Activated B cell treated with CpG ODN at 0.5 μM for 24 hours (primary cell): ENCODE measurements around the gene DAO. TPM values are rescaled to one million over a fixed set of nuclear protein-coding genes. Genes with fewer than 3 reads are reported as not detected.
A peak's percentile ranks its signal among the peaks of the same experiment; 100 is the strongest.

Experiments
- ATAC-seq: fragments of 200-7000 bp; cut with Tn5 transposase; one replicate; pipeline ENCODE4 v1.10.0; 2021; ENCODE audit warnings: low read depth, mild to moderate bottlenecking, moderate library complexity
- CTCF ChIA-PET: fragments of 350-600 bp; sonication (Branson Sonifier 250); formaldehyde crosslinking; loops from one replicate; lab custom pipeline; 2021; ENCODE audit warnings: antibody characterized with exemption; lab: Charles Lee
- POLR2A ChIA-PET: fragments of 350-600 bp; sonication (Branson Sonifier 250); formaldehyde crosslinking; loops from one replicate; lab custom pipeline; 2021; ENCODE audit warnings: antibody characterized with exemption; lab: Charles Lee
- DNase-seq: peaks from one replicate; pipeline ENCODE4 v3.0.0; 2022
- H3K27ac Mint-ChIP-seq: one replicate; pipeline ENCODE4 v1.8.0; 2020; ENCODE audit warnings: mixed read lengths
- H3K27me3 Mint-ChIP-seq: one replicate; pipeline ENCODE4 v1.8.0; 2021; ENCODE audit warnings: mixed read lengths
- H3K36me3 Mint-ChIP-seq: one replicate; pipeline ENCODE4 v1.8.0; 2021; ENCODE audit warnings: low read depth, mixed read lengths
- H3K4me1 Mint-ChIP-seq: one replicate; pipeline ENCODE4 v1.8.0; 2021; ENCODE audit warnings: mixed read lengths
- H3K4me3 Mint-ChIP-seq: one replicate; pipeline ENCODE4 v1.8.0; 2020; ENCODE audit warnings: mild to moderate bottlenecking, mixed read lengths
- H3K9me3 Mint-ChIP-seq: one replicate; pipeline ENCODE4 v1.8.0; 2020; ENCODE audit warnings: mixed read lengths
- CTCF ChIP-seq: fragments of 200-600 bp; IDR thresholded peaks from one replicate; pipeline ENCODE4 v1.8.0; 2022; ENCODE audit warnings: antibody characterized with exemption, mild to moderate bottlenecking
- intact Hi-C: fragments of 100-400 bp; cut with micrococcal nuclease; formaldehyde crosslinking; loops from one replicate; pipeline ENCODE4 v1.15.1; 2024
- total RNA-seq: library from RNA; stranded (reverse); gene quantifications from 2 replicates; pipeline ENCODE4 v1.2.3, GENCODE V29; 2022

Gene DAO
- total RNA-seq, 1 donor from 2014 or later = not detected

GRCh38 chr12:108875280-108875679 lies 4.6 kb upstream of the DAO start:
- POLR2A ChIA-PET = no interaction called here
- Mint-ChIP-seq H3K4me1 (no peaks in the 10 kb centered on the region), H3K9me3 (no peaks in the 10 kb centered on the region), H3K27ac (no peak overlapping the region), H3K27me3 (no peaks in the 10 kb centered on the region), H3K36me3 (no peaks in the 10 kb centered on the region), H3K4me3 (no peak overlapping the region)
- CTCF ChIA-PET = interaction anchor here (0.8 to 1.0 kb wide), 2 partner anchors 55 to 205 kb away, joined by 3 read pairs; no protein-coding TSS in a partner anchor
- no peak for TF ChIP-seq CTCF
- ATAC-seq (no peak), DNase-seq (no peak)
- intact Hi-C loops = no loop called here

GRCh38 chr12:108875682-108876361 lies 4.1 kb upstream of the DAO start:
- no peak for DNase-seq
- CTCF ChIA-PET = interaction anchor here (0.8 to 1.0 kb wide), 2 partner anchors 54 to 206 kb away, joined by 3 read pairs; no protein-coding TSS in a partner anchor
- ATAC-seq = no peak
- no peaks in the 10 kb centered on the region for H3K27me3 Mint-ChIP-seq
- no peak overlapping the region for H3K4me3 Mint-ChIP-seq
- H3K36me3 Mint-ChIP-seq = no peaks in the 10 kb centered on the region
- H3K27ac Mint-ChIP-seq = no peak overlapping the region
- TF ChIP-seq CTCF = no peak
- intact Hi-C loops = no loop called here
- no peaks in the 10 kb centered on the region for H3K4me1 Mint-ChIP-seq
- POLR2A ChIA-PET = no interaction called here
- H3K9me3 Mint-ChIP-seq = no peaks in the 10 kb centered on the region

- no peaks in the 10 kb centered on the region for H3K9me3 Mint-ChIP-seq
- ChIA-PET POLR2A (no interaction called here), CTCF (no interaction called here)
- H3K4me3 Mint-ChIP-seq = no peak overlapping the region
- ATAC-seq (no peak), DNase-seq (no peak)
- no peaks in the 10 kb centered on the region for H3K4me1 Mint-ChIP-seq
- intact Hi-C loops = no loop called here
- no peak for TF ChIP-seq CTCF
- H3K36me3 Mint-ChIP-seq = no peaks in the 10 kb centered on the region
- no peak overlapping the region for H3K27ac Mint-ChIP-seq
- H3K27me3 Mint-ChIP-seq = no peaks in the 10 kb centered on the region
Measured at GRCh38 chr12:108876550-108876949, 3.3 kb upstream of the DAO start.

- DNase-seq = no peak
- Mint-ChIP-seq H3K27ac (no peak overlapping the region), H3K4me1 (no peaks in the 10 kb centered on the region), H3K27me3 (no peaks in the 10 kb centered on the region), H3K36me3 (no peaks in the 10 kb centered on the region), H3K4me3 (no peak overlapping the region), H3K9me3 (no peaks in the 10 kb centered on the region)
- POLR2A ChIA-PET = no interaction called here
- intact Hi-C loops = loop anchor here (10.0 kb wide), 1 partner anchor 503 kb away; no protein-coding TSS in a partner anchor
- no peak for ATAC-seq
- CTCF ChIA-PET = interaction anchor here (1.3 to 7.5 kb wide), 3 partner anchors 11 to 68 kb away, joined by 3 to 75 read pairs (median 3); partner anchors contain the start of gene SSH1
- TF ChIP-seq CTCF = no peak
Measured at GRCh38 chr12:108881953-108882352, 2.1 kb downstream of the DAO start.

- no peak for TF ChIP-seq CTCF
- ChIA-PET POLR2A (no interaction called here), CTCF (interaction anchor here (0.5 to 7.5 kb wide), 16 partner anchors 10 to 220 kb away, joined by 3 to 75 read pairs (median 4); partner anchors contain the start of gene ALKBH2)
- Mint-ChIP-seq H3K4me3 (no peak overlapping the region), H3K36me3 (no peaks in the 10 kb centered on the region), H3K27me3 (no peaks in the 10 kb centered on the region), H3K4me1 (no peaks in the 10 kb centered on the region), H3K27ac (no peak overlapping the region), H3K9me3 (no peaks in the 10 kb centered on the region)
- intact Hi-C loops = loop anchor here (1.0 to 10.0 kb wide), 3 partner anchors 67 to 500 kb away; partner anchors contain the start of gene ALKBH2
- peak; percentile 89 for ATAC-seq
- DNase-seq = peak; percentile 43
Measured at GRCh38 chr12:108884116-108885012, 4.5 kb downstream of the DAO start.
